Measurements from ENCODE around the gene TANC2. TPM values are rescaled to one million over a fixed set of nuclear protein-coding genes. Genes with fewer than 3 reads are reported as not detected.
A peak's percentile ranks its signal among the peaks of the same experiment; 100 is the strongest.

TANC2 gene
- polyA plus RNA-seq, 2 of the 4 experiments (the other 2 are of a cell fraction): 16.3 to 33.7 TPM

GRCh38 chr17:62955841-62956352 lies 10.1 kb upstream of the TANC2 start:
- DNase-seq (ENCODE audit: low read depth in 1 of 2, low spot score in 1 of 2) (no peak), ATAC-seq (no peak), FAIRE-seq (no peak)
- no peak overlapping the region for H3K27ac ChIP-seq
- H3K9me3 ChIP-seq: no peaks in the 10 kb centered on the region
- 78% methylated on average over 4 of the region's 4 CpGs for WGBS (ENCODE audit: missing lambda C conversion rate)
- POLR2A ChIA-PET: no interaction called here
- TF ChIP-seq ESRRA (IDR thresholded peaks at IDR 0.05; ENCODE audit: borderline replicate concordance, low read length): no peak
- TF ChIP-seq SREBF2 (IDR thresholded peaks at IDR 0.05): no peak
- TF ChIP-seq MAZ (IDR thresholded peaks at IDR 0.05; ENCODE audit: borderline replicate concordance, low read depth, low read length): no peak
- CTCF ChIA-PET: interaction anchor here (0.9 to 1.5 kb wide), 3 partner anchors 11 to 284 kb away, joined by 3 to 5 read pairs (median 5); no protein-coding TSS in a partner anchor
- H3K4me1 ChIP-seq: peaks cover 13% of the 10 kb centered on the region; the same call in 1 of the 3 replicates
- no peak overlapping the region for H3K4me2 ChIP-seq
- H3K4me3 ChIP-seq: no peak overlapping the region

GRCh38 chr17:62963296-62963695 lies 2.7 kb upstream of the TANC2 start:
- FAIRE-seq (peak; percentile 18), DNase-seq (ENCODE audit: low read depth in 1 of 2, low spot score in 1 of 2) (peak; percentile 71 to 75), ATAC-seq (peak; percentile 37 to 60; a peak in 4 of 6 replicates)
- POLR2A ChIA-PET: interaction anchor here (0.5 kb wide), 1 partner anchor 181 kb away, joined by 3 read pairs; no protein-coding TSS in a partner anchor
- Histone ChIP-seq H3K4me3 (no peak overlapping the region), H3K4me2 (peak overlapping the region; percentile 49), H3K4me1 (peaks cover 36% of the 10 kb centered on the region), H3K27ac (peak overlapping the region; percentile 56 to 75), H3K9me3 (no peaks in the 10 kb centered on the region)
- WGBS (ENCODE audit: missing lambda C conversion rate): 17% methylated on average over 3 of the region's 3 CpGs
- CTCF ChIA-PET: interaction anchor here (0.6 to 1.5 kb wide), 5 partner anchors 18 to 311 kb away, joined by 3 to 4 read pairs (median 4); no protein-coding TSS in a partner anchor
- no peak for TF ChIP-seq ATOH8 (CRISPR knock-in tag; IDR thresholded peaks at IDR 0.05; ENCODE audit: low read depth)
- TF ChIP-seq RARB (CRISPR knock-in tag; IDR thresholded peaks at IDR 0.05): no peak
- TF ChIP-seq JUNB (IDR thresholded peaks at IDR 0.05): peak; percentile 92
- no peak for TF ChIP-seq CTCF (IDR thresholded peaks at IDR 0.05)
- peak; percentile 94 for TF ChIP-seq FOSL2 (IDR thresholded peaks at IDR 0.05)
- TF ChIP-seq FOSL2 (CRISPR knock-in tag; IDR thresholded peaks at IDR 0.05): peak; percentile 90
- peak; percentile 63 for TF ChIP-seq MAX (IDR thresholded peaks at IDR 0.05)
- peak; percentile 73; the same call in 1 of the 2 replicates for TF ChIP-seq GATA3 (IDR thresholded peaks at IDR 0.05; ENCODE audit: borderline replicate concordance)
- TF ChIP-seq RAD21 (conservative IDR thresholded peaks at IDR 0.05 in 1 of 2, IDR thresholded peaks at IDR 0.05 in 1 of 2): 0 out of 5 replicates have a peak, but pooled peaks of 1 of the 2 experiments have one; percentile 25
- 0 out of 5 replicates have a peak, but pooled peaks of 1 of the 2 experiments have one; percentile 54 for TF ChIP-seq EP300 (IDR thresholded peaks at IDR 0.05)
- no peak; a peak in 1 of 5 replicates for TF ChIP-seq JUN (IDR thresholded peaks at IDR 0.05)
- no peak for TF ChIP-seq PHF8 (IDR thresholded peaks at IDR 0.05; ENCODE audit: borderline replicate concordance, low read depth)

GRCh38 chr17:62964506-62964905 lies 1.5 kb upstream of the TANC2 start:
- WGBS (ENCODE audit: missing lambda C conversion rate): 83% methylated on average over 4 of the region's 4 CpGs
- H3K4me2 ChIP-seq: no peak overlapping the region
- POLR2A ChIA-PET: no interaction called here
- CTCF ChIA-PET: interaction anchor here (1.1 to 2.2 kb wide), 5 partner anchors 13 to 312 kb away, joined by 3 to 11 read pairs (median 4); no protein-coding TSS in a partner anchor
- TF ChIP-seq HOXA7 (CRISPR knock-in tag; IDR thresholded peaks at IDR 0.05): no peak
- no peak for TF ChIP-seq PHF8 (IDR thresholded peaks at IDR 0.05; ENCODE audit: borderline replicate concordance, low read depth)
- TF ChIP-seq RCOR1 (IDR thresholded peaks at IDR 0.05; ENCODE audit: low read depth, low read length): no peak
- no peak for TF ChIP-seq TP53 (CRISPR knock-in tag; IDR thresholded peaks at IDR 0.05)
- TF ChIP-seq GATA3 (IDR thresholded peaks at IDR 0.05; ENCODE audit: borderline replicate concordance): no peak
- DNase-seq (ENCODE audit: low read depth in 1 of 2, low spot score in 1 of 2) (no peak), ATAC-seq (no peak), FAIRE-seq (no peak)
- H3K9me3 ChIP-seq: no peaks in the 10 kb centered on the region
- H3K4me1 ChIP-seq: peaks cover 45% of the 10 kb centered on the region
- H3K4me3 ChIP-seq: no peak overlapping the region
- peak overlapping the region; percentile 98; a peak in 5 of 6 replicates for H3K27ac ChIP-seq
